ENCODE measurements around the gene GHDC.

Gene GHDC

DNA sequence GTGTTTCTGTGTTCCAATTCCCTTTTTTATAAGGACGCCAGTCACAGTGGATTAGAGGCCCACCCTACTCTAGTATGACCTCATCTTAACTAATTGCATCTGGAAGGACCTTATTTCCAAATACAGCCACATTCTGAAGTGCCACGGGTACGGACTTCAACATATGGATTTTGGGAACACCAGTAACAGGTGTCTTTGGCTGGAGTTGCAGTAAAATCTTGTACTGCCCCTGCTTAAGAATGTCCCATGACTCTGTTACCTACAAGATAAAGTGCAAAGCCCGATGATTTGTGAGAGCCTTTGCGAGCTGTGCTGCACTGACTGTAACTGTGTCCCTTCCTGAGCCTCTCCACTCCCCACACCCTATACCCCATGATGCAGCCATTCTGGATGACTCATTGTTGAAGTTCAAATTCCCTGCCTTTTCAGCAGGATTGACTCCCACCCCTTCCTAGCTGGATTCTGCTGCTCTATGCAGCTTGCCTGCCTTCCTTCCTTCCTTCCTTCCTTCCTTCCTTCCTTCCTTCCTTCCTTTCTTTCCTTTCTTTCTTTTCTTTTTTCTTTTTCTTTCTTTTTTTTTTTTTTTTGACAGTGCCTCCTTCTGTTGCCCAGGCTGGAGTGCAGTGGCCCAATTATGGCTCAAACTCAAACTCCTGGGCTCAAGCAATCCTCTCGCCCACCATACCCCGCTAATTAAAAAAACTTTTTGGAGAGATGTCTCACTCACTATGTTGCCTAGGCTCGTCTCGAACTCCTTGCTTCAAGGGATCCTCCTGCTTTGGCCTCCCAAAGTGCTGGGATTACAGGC is 11.2 kb downstream of the GHDC start:
- DNase-seq (ENCODE audit: low read depth in 2 of 2), result no peak

DNA sequence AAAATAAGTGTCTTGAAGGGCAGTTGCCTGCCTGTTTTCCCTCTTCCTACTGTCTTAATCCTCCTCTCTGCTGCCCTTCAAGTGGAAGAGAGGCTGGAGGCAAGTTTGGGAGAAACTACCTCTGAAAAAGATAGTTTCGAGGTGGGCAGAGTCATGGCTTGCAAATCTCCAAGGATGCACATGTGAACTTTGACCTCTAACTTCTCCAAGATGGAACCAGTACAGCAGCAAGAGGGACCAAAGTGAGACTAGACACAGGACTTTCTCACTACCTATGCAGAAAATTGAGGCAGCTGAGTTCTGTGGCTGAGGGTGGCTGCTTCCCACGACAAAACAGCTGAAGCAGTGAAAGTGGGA is 12.5 kb downstream of the GHDC start:
- no peak for DNase-seq (ENCODE audit: low read depth in 2 of 2)

DNA sequence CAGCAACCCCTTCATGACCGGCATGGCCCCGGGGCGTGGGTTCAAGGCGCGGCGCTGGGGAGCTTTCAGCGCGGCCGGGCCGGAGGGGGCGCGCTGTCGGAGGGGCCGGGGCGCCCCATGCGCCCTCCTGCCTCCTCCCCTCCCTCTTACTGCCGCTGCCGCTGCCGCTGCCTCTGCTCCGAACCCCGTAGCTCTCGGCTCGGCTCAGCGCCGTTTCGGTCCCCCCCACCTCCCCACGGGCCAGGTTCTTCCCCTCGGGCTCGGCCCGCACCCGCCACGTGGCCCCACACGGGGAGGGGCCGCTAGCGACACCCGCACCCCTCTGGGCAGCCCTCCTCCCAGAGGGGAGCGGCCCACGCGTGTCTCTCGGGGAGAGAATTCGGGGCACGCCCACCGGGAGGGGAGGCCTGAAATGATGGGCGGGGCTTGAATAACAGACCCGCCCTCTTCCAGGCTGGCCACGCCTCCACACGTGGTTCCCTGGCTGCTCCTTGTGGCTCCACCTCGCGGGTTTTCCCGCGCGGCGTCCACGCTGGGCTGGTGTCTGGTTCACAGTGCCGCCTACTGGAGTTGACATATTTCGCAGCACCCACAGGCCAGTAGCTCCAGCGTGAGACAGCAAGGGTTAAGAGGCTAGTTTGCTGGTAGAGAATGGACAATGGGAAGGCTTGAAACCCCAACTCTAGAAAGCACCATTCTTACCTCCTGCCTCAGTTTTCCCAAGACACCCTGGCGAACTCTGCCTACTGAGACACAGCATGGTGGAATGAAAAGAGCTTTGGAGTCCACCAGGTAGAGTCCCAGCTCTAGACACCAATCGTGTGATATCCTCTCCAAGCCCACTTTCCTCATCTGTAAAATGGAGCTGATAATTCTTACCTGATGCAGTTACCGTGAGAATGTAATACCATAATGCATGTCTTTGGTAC is 13.1 kb downstream of the GHDC start, which contains the start of gene KCNH4:
Gene KCNH4, minus strand, starts transcription at position 221 of the 929 bp plus-strand sequence. Its CDS starts 197 bp downstream, at position 24.
- DNase-seq (ENCODE audit: low read depth in 2 of 2), result peak; percentile 82 to 84

DNA sequence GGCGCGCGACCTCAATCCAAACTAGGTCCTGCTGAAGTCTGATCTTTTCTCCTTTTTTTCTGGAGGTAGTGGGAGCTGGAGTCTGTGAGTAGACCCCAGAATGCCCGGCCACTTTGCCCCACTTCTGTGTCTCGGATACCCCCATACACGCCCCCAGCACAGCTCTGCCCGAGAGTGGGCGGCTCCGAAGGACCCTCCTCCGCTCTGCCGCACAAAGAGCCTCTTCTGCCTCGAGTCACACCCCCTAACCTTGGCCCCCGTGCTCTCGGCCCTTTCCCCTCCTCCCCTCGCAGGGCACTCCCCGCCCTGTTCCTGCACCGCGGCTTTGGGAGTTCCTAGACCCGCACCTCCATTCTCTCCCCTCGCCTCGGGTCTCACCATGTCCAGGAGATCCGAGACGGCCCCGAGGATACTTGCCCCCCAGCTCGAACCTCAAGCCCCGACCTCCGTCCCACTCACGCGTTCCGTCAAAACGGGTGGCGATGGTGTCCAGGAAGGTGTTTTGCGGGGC is 13.8 kb downstream of the GHDC start:
- DNase-seq (ENCODE audit: low read depth in 2 of 2), result no peak

DNA sequence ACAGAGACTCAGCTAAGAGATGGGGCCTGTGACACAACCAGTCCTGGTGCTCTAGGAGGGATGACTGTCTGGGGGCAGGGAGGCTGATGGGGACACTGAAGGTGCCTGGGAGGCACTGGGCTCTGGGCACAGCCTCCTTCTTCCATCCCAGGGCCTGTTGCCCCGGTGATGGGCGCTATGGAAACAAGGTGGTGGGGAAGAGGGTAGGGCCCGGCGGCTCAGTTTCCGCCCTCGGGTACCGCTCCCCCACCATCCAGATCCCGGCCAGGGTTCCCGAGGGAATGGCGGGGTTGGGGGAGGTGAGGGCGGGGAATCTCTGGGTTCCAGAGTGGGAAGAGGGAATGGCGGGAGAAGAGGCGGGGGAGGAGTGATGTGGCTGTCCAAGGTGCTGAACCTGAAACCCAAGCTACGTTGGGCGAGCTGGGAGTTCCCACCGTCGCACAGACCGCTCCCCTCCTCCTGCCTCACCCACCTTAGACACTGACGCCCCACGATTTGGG is 14.3 kb downstream of the GHDC start:
- DNase-seq (ENCODE audit: low read depth in 2 of 2), result no peak

GRCh38 chr17:42179335-42179734 is 15.0 kb downstream of the GHDC start:
- no peak for DNase-seq (ENCODE audit: low read depth in 2 of 2)

- no peak for DNase-seq (ENCODE audit: low read depth in 2 of 2)
Observed at GRCh38 chr17:42178817-42179216, 15.5 kb downstream of the GHDC start.

- no peak for DNase-seq (ENCODE audit: low read depth in 2 of 2)
Observed at GRCh38 chr17:42177684-42178083, 16.6 kb downstream of the GHDC start.

- DNase-seq (ENCODE audit: low read depth in 2 of 2), result no peak
Observed at GRCh38 chr17:42174126-42174783, 20.0 kb downstream of the GHDC start.

DNA sequence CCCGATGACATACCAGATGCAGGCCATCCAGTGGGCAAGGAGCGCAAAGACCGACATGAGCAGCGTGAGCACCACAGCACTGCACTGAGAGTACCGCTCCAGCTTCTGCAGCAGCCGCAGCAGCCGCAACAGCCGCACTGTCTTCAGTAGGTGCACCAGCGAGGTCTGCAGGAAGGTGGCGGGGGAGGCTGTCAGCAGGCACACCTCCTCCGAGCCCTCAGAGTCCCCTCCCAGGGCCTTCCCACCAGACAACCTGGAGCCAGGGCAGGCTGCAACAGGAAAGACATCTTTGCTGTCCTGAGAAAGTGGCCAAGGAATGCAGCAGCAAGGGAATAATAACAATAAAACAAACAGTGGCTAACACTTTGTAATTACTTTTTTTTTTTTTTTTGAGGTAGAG is 22.5 kb downstream of the GHDC start:
- DNase-seq (ENCODE audit: low read depth in 2 of 2), result no peak

- DNase-seq (ENCODE audit: low read depth in 2 of 2), result no peak
Observed at GRCh38 chr17:42169351-42169750, 24.9 kb downstream of the GHDC start.

GRCh38 chr17:42167807-42168206 is 26.5 kb downstream of the GHDC start:
- DNase-seq (ENCODE audit: low read depth in 2 of 2), result no peak

GRCh38 chr17:42166196-42166763 is 28.0 kb downstream of the GHDC start:
- DNase-seq (ENCODE audit: low read depth in 2 of 2), result no peak

DNA sequence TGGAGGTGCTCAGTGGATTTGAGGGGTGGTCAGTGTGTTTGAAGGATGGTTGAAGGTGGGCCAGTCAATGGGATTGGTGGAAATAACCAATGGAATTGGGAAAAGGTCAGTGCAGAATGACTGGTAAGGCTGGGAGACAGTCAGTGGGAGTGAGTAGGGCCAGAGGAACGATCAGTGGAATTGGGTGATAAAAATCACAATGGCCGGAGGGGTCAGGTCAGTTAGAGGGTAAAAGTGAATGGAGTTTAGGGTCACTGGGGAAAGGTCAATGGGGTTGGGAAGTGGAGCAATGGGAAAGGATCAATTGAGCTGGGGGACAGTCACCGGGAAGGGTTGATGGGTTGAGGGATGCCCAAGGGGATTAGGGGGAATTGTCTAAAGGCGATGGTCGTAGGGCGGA is 28.5 kb downstream of the GHDC start:
- no peak for DNase-seq (ENCODE audit: low read depth in 2 of 2)

- no peak for DNase-seq (ENCODE audit: low read depth in 2 of 2)
Observed at GRCh38 chr17:42163696-42164407, 30.4 kb downstream of the GHDC start.

- peak in 1 of 2 donors; percentile 51 for DNase-seq (ENCODE audit: low read depth in 2 of 2)
Observed at GRCh38 chr17:42163113-42163512, 31.2 kb downstream of the GHDC start.

DNA sequence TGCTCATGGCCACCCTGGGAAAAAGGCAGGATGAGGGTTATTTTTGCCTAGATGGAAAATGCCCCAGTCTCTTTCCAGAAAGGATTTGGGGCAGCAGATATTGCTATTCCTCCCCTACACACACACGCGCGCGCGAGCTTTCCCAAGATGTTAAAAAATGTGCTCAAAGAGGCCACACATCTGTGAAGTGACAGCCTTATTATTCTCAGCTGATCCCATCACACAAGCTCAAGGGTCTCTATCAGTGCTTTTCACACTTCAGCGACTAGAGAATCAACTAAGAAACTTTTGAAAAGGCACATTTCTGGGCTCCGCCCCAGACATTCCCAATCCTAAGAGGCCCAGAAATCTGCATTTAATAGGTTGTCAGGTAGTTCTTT is 33.8 kb downstream of the GHDC start:
- DNase-seq (ENCODE audit: low read depth in 2 of 2), result no peak

DNA sequence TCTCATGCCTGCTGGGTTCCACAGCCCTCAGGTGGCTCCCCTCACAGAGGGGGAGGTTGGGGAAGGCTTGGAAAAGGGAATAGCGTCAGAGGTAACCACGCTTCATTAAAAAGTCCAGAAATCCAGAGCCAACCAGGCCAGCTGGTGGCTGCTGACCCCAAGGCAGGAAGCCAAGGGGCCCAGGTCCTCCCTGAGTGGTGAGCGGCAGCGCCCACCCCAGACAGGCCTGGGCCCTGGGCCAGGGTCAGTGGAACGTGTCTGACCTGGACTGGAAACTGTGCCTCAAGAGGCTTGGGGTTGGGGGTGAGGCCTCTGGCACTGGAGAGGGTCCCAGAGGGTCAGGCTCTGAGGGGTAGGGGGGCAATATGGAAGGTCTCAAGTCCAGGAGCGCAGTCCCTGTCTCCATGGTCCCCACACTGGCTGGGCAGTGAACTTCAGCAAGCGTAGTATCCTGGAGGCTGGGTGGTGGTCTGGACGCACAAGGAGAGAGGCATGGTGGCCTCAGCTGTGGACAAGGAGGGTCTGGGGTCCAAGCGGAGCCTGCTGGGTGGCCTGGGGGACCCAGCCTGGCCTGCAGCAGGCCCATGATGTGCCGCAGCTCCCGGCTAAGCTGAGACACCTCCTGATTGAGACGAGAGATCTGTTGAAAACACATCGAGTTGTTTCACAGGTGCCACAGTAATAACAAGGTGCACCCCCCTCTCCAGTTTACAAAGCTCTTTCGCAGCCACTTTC is 34.3 kb downstream of the GHDC start:
- no peak for DNase-seq (ENCODE audit: low read depth in 2 of 2)

DNA sequence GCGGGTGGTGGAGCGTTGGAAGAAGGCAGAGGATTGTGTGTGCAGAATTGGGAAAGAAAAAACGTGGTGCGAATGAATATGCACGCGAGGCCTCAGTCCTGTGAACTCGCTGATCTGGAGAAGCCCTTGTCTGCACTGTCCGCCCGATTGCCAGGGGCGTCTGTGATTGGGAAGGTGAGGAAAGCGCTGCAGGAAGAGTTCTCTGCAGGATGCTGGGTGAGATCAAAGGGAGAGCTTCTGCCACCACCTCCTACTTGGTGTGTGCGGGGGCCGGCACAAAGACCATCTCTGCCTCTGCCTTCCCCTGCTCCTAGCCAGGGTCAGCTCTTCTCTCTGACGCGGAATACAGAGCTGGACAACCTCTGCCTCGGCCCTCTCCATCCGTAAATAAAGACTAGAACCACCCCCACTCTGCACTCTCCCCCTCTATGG is 38.7 kb downstream of the GHDC start:
- no peak for DNase-seq (ENCODE audit: low read depth in 2 of 2)

All from activated CD4-positive, alpha-beta T cell treated with anti-CD3 and anti-CD28 coated beads for 24 hours (primary cell).